ENCODE measurements around the gene DENND4B.

DENND4B gene

DNA sequence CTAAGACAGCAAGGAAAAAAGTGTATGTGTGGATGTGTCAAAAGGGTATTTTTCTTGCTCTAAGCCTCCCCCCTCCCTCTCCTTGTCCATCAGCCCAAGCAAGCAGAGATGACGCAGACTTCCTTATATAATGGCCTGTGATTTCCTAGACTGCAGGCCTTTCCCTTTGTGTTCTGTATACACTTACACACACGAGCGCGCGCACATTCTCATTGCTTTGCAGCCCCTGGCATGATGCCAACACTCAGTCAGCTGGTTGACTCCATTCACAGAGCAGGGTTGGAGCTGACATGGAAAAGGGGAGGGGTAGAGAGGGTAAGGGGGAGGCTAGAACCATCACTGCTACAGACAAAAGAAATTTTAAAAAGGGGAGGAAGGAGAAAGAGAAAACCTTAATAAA, 65.6 kb downstream of the DENND4B start:
- Histone ChIP-seq H3K9me3 (ENCODE audit: control insufficient read depth, low read length) (no peaks in the 10 kb centered on the region), H3K79me2 (peaks cover 54% of the 10 kb centered on the region), H3K9ac (no peak overlapping the region), H3K36me3 (ENCODE audit: control insufficient read depth, insufficient read depth, low read length) (no peaks in the 10 kb centered on the region), H3K4me1 (peaks cover 6% of the 10 kb centered on the region), H3K27ac (no peak overlapping the region), H3K27me3 (ENCODE audit: control insufficient read depth, insufficient read depth, low read length) (no peaks in the 10 kb centered on the region), H3K4me2 (ENCODE audit: low read length) (no peak overlapping the region), H3K4me3 (ENCODE audit: low read depth, low read length) (no peak overlapping the region), H2AFZ (no peak overlapping the region)
- TF ChIP-seq CTCF (IDR thresholded peaks at IDR 0.05), result no peak

DNA sequence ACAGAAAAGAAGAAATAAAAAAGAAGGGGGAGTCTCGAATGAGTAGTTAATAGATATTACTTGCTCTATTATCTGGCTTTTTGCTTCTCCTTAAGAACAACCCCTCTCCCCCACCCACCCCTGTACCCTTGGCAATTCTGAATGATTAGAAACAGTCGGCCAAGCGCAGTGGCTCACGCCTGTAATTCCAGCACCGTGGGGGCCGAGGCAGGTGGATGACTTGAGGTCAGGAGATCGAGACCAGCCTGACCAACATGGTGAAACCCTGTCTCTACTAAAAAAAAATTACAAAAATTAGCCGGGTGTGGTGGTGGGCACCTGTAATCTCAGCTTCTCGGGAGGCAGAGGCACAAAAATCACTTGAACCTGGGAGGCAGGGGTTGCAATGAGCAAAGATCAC, 66.5 kb downstream of the DENND4B start:
- H2AFZ ChIP-seq, result no peak overlapping the region
- peaks cover 47% of the 10 kb centered on the region for H3K79me2 ChIP-seq
- no peaks in the 10 kb centered on the region for H3K27me3 ChIP-seq (ENCODE audit: control insufficient read depth, insufficient read depth, low read length)
- H3K36me3 ChIP-seq (ENCODE audit: control insufficient read depth, insufficient read depth, low read length), result no peaks in the 10 kb centered on the region
- H3K4me2 ChIP-seq (ENCODE audit: low read length), result no peak overlapping the region
- H3K4me3 ChIP-seq (ENCODE audit: low read depth, low read length), result no peak overlapping the region
- peaks cover 6% of the 10 kb centered on the region for H3K4me1 ChIP-seq
- no peak overlapping the region for H3K9ac ChIP-seq
- no peaks in the 10 kb centered on the region for H3K9me3 ChIP-seq (ENCODE audit: control insufficient read depth, low read length)
- TF ChIP-seq CTCF (IDR thresholded peaks at IDR 0.05), result no peak
- H3K27ac ChIP-seq, result no peak overlapping the region
